ENCODE results near the gene PPIL6.

PPIL6 gene

DNA sequence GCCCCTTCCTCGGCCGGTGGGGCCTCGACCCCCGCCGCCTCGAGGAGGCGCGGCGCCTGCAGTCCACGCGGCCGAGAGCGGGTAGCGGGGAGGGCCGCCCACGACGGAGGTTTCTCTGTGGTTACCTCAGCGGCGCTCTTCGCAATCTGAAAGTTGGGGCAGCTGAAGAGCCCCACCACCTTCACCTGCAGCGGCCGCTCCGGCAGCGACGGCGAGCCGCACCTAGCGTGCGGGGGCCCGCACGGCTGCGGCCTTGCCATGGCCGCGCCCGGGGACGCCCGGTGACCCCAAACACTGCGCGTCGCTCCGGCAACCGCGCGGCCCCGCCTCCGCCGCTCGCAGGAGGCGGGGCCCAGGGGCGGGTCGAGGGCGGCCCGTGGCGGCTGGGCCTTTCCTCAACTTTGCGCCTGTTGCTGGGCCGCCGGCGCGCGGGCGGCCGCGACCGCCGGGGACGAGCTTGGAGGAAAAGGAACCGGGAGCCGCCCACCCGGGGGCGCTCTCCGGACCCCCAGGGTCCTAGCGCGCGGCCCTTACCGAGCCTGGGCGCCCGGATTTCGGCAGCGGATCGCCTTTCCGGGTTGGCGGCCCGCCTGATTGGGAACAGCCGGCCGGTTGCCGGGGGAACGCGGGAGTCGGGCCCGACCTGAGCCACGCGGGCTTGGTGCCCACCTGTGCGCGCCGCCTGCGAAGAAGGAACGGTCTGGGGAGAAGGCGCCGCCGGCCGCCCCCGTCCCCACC is at the start of gene PPIL6, which contains the start of gene SMPD2:
Gene PPIL6, minus strand, starts transcription at position 298 of the 738 bp plus-strand sequence. Its CDS starts 38 bp downstream, at position 260.
Gene SMPD2, plus strand, starts transcription at position 394 of the 738 bp plus-strand sequence. CDS start 398 bp downstream, outside the sequence.
- peak; percentile 79 for DNase-seq

DNA sequence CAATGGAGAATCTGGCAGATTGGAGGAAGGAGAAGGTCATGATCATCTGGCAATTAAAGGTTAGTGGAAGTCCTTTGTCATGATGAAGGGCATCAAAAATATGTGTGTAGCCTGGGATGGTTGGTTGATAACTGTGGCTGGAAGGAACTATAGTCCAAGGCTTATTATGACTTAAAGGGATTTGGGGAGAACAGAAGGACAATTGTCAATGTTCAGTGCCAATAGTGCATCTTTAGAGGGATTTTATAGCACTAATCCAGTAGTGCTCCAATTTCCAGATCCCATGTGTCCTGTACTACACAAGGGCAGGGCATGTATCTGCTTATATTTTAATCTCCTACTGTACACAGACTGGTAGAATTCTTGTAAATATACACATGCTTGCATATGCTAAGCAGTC is 47.6 kb upstream of the PPIL6 start:
- DNase-seq: no peak

DNA sequence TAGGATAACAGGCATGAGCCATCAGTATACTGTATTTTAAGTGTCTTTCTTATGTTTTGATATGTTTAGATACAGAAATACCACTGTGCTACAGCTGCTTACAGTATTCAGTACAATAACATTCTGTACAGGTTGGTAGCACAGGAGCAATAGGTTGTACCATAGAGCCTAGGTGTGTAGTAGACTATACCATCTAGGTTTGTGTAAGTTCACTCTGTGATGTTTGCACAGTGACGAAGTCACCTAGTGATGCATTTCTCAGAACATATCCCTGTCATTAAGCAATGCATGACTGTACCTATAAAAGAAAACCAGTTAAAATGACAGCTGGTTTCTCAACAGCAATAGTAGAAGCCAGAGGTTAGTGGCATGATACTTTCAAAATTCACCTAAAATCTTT is 45.6 kb upstream of the PPIL6 start:
- DNase-seq: no peak

DNA sequence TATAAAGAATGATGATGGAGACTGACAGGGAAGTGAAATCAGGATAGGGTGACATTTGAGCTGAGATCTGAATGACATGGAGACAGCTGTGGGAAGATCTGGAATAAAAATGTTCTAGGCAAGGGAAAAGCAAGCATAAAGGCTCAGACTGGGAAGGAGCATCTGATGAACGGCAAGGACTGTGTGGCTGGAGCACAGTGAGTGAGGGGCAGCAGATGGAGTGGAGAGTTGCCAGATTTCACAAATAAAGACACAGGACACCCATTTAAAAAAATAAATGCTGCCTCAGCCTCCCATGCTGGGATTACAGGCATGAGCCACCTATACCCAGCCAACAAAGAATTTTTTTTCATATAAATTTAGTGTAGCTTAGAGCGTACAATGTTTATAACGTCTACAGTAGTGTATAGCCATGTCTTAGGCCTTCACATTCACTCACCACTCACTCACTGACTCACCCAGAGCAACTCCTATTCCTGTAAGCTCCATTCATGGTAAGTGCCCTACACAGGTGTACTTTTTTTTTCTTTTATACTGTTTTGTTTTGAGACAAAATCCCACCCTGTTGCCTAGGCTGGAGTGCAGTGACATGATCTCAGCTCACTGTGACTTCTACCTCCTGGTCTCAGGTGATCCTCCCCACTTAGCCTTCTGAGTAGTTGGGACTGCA is 45.0 kb upstream of the PPIL6 start:
- DNase-seq: no peak

DNA sequence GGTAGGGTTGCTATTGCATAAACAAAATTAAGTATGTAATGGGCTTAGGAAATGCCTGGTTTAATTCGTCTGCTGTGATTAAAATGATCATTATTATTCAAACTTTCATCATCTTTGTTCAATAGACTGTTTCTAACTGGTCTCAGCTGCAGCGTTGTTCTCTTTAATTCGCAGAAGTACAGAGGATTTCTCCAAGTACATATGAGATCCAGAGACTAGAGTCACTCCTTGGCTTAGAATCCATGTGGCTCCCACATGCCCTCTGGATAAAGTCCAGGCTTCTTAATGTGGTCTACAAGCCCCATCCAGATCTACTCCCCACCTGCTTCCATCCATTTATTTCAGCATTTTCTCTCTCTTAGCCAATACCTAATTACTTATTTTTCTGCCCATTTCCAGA is 43.7 kb upstream of the PPIL6 start:
- DNase-seq: no peak

DNA sequence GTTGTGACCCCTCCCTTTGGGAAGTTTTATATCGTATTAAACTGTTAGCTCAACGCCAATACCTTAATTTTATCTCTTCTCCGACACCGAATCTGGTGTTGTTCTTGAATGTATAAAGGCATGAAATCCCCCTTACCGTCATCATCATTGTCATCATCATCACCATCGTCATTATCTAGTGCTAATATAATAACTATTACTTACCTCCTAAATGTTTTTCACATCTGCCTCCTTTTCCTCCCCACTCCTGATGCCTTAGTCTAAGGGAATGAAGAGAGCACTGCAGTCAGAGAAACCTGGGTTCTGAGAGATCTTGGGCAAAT is 43.3 kb upstream of the PPIL6 start:
- no peak for DNase-seq

DNA sequence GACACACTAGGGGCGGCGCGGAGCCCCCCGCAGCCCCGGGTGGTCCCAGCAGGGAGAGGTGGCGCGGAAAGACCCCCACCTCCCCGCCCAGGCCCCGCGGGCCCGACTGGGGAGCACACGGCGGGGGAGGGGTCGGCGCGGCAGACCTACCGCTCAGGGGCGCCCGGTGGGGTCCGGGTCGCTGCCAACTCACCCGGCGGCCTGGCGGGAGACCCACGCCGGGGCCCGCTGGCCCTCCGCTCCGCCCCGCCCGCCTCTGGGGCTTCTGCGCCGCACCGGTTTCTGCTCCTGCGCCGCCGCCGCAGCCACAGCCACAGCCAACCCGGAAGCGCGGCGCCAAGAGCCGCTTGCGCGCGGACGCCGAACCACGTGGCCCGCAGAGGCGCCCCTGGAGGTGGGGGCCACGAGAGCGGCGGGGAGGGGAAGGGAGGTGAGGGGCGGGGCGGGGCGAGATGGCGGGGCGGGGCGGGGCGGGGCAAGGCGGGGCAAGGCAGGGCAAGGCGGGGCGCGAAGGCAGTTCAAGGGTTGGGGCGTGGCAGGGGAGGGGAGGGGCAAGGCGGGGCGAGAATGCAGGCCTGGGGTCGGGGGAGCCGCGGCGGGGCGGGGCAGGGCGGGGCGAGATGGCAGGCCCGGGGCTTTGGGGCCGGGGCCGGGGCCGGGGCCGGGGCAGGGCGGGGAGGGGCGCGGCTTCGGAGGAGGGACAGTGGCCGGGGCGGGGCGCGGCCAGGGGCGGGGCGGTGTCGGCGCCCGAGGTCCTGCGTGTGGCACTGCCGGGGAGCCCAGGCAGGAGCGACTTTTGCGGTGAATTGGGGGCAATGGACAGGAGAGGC is 42.7 kb upstream of the PPIL6 start, which contains the start of gene ZBTB24:
Gene ZBTB24, minus strand, starts transcription at position 315 of the 830 bp plus-strand sequence. CDS start 1,193 bp downstream, outside the sequence.
- DNase-seq: peak; percentile 88

DNA sequence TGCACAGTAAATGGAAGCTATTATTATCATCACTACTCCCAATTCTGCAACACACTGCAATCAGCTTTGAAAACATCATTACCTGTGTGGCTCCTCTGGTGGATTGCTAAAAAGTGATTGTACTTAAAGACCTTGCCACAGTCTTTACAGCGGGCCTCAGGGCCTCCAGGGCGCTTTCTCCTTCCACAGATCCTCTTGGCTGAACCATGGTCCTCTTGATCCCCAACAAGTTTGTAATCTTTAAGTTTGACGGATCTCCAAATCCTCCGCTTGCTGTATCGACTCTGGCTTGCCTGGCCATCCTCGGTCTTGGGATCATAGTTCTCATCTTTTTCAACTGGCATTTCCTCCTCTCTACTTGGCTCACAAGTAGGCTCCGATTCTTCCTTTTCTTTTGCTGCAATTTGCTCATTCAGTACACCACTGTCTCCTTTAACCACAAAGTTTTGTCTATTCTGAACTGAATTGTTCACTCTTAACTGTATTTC is 40.6 kb upstream of the PPIL6 start:
- no peak for DNase-seq

DNA sequence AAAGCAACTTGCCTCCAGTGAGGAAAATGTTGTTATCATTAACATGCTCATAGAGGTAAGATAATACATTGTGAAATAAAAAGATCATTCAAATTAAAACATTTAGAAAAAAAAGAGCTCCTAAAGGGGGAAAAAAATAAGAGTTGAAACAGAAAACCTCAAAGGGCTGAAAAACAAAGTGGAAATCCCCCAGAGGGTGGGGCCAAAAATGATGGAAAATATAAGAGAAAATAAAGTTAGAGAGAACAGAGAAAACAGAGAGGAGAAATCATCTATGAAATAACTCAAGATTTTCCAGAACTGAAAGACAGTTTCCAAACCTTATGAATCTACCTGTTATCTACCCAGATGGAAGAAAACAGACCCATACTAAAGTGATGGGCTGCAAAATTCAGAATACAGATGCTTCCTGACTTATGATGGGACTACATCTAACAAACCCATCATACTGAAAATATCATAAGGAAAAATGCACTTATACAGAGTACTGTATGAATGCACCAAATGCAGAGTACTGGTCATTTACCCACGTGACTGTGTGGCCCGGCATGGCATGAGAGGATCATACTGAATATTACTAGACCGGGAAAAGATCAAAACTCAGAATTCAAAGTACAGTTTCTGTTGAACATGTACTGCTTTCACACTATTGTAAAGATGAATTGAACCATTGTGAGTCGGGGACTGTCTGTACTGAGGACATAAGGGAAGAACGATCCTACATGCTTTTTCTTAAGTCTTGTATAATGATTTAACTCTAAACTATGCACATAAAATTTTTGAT is 38.6 kb upstream of the PPIL6 start:
- no peak for DNase-seq

DNA sequence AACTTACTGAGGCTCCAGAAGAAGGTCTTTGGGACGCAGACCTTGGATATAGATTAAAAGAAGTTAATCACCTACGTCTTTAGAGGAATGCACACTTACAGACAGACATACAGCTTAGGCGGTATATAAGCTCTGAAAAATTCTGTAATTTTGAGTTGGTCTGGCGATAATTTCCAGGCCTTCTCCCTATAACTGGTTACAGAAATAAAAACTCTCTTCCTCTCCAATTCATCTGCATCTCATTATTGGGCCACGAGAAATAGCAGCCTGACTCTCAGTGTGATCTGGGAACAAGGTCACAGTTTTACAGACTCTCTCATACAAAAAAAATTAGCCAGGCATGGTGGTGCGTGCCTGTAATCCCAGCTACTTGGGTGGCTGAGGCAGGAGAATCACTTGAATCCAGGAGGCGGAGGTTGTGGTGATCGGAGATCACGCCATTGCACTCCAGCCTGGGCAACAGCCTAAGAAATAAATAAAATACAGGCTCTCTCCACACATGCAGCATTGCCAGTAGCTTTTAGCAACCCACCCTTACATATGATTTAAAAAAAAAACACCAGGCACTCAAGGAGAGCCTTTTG is 37.9 kb upstream of the PPIL6 start:
- no peak for DNase-seq

DNA sequence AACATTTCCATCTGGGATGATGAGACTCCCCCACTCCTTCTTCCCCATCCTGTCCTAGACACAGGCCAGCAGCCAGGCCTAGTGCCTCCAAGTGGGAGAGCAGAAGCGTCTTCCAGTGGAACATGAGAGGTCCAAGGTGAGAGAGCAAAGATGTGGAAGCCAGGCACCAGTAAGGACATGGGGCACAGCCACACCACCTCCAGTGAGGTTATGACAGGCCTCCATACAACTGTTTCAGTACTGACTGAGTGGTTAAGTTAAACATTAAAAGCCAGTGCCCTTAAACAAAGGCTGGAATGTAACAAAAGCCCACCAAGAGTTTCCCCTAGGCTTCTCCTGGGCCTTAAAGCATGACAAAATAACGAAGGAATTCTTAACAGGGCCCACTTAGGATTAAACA is 37.3 kb upstream of the PPIL6 start:
- no peak for DNase-seq

DNA sequence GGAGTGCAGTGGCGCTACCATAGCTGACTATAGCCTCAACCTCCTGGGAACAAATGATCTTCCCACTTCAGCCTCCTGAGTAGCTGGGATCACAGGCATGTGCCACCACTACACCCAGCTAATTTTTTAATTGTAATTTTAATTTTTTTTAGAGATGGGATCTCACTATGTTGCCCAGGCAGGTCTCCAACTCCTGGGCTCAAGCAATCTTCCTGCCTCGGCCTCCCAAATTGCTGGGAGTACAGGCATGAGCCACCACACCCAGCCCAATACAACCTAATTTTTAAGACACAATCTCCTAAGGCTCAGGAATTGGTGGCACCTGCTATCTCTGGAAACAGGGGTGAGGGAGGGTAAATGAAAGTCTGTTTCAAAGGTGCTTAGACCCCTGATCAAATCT is 36.8 kb upstream of the PPIL6 start:
- DNase-seq: no peak

DNA sequence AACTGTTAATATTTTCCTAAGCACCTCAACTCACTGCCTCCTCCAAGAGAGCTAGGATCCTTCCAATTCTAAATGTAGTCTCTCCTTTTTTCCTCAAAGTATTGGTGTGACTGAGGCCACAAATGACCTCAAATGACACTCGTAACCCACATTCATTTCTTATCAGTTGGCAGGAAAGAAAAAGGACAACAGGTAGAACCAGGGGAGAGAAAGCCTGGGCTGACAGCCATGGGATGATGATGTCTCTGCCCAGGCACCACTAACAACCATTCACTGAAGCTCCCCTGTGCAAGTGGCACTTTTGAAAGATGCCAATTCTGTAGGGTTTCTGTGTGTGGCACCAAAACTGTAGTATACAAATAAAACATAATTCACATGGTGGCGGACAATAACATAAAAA is 35.2 kb upstream of the PPIL6 start:
- no peak for DNase-seq

DNA sequence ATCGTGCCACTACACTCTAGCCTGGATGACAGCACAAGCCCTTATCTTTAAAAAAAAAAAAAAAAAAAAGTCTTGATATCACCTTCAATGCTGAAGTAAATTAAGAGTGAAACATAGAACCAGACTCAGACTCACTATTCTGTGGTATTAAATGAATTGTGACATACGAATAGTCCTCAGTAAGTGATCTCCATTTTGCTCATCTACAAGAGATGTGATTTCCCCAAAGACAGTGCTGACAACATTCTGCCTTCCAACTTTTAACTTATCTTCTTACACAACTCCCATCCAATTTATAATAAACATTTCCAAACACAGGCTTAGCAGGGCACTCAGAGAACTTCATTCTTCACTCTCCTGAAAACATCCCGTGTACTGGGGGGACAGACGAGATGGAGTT is 34.6 kb upstream of the PPIL6 start:
- DNase-seq: no peak

DNA sequence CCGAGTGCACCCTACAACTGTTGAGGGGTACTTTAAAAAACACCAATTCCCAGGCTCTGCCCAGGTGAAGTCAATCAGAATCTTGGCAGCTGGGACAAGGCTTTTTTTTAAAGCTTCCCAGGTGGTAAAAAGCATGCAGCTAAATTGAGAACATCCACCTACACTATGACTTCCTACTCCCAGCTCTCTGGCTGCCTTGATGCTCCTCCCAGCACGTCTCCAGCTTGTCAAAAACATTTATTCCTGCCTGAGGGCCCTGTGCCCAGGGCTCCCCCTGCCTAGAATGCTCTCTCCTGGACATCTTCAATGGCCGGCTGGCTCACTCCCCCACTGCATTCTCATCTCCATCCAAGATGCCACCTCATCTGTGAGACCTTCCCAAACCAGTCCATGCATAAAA is 32.7 kb upstream of the PPIL6 start:
- DNase-seq: no peak

DNA sequence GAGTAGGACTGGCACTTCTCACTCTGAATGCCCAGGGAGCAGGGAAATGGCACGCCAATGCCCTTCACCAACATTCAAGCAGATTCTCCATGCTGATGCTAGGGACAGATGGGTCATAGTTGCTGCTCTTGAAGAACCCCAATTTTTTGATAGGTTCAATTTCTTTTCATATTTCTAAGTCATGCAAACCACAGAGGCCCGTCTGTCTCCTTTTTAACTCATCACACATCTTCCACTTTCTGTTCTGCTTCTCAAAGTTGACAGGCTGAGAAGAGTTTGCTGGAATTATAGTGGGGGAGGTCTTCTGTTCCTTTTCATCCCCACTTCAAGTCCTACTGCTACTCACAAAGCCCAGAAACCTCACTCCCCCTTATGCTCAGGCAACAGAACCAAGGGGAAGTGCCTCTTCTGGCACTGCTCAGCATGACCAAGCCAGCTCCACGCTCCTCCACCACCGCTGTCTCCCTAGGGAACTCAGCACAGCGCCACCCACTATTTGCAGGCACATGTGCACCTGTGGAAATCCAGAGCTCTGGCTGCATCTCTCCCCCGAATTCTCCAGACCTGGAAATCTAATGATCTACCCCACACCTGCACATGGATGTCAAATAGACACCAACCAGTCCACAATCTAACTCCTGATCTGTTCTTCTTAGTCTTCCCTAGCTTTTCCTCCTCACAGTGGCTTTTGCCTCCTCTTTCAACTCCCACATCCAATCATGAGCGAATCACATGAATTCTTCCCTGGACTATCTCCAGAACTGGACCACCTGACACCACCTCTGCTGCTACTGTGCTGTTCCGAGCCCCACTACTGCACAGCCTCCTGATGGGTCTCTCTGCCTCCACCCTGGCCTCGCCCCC is 31.9 kb upstream of the PPIL6 start:
- DNase-seq: no peak

DNA sequence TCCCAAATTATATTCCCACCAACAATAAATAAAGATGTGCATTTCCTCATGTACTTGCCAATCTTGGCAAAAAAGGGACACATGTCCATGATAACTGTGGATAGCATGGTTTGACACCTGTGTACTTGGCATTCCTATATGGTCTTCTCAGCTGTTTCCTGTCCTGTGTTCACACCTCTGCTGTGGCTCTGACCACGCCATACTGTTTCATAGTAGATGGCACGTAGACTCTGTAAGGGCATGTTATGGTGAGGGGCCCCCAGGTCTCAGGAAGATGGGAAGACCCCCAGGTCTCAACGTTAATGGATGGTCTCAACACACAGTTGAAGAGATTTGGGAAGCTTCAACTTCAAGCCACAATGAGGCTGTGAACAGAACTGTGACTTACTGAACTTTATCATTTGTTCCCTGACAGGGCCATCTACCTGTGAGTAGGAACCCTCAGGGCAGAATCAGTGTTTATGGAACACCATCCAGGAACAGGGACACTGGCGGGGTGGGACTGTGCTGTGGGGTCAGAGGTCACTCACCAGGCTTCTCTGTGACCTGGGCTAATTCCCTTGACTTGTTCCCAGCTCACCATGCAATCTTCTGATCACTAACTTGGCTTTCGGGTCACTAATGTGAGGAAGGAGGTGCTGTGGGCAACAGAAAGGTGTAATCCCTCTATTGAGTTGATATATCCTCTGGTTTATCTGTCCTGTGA is 30.8 kb upstream of the PPIL6 start:
- DNase-seq: no peak

DNA sequence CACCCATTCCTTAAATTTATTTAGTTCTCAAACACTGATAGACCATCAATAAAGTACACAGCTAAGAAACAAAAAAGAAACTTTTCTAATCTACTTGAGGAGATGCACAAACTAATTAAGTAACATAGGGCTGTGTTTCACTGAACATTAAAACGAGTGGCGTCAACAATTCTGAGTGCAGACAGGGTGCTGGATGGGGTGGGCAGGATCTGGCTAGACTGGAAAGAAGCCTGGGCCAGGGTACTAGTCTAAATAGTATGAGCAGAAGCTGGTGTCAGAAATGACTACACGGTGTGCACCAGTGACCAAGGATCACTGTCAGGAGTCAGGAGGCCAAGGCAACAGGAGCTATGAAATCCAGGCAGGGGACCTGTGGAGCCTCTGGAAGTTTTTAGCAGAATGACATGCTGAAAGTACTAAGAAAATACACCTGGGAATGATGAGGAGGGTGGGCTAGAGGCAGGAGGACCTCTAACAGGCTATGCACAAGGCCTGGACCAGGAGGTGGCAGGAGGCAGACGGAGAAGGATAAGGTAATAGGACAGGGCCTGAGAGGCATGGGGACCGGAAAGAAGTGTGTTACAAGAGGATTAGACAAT is 29.3 kb upstream of the PPIL6 start:
- DNase-seq: no peak

DNA sequence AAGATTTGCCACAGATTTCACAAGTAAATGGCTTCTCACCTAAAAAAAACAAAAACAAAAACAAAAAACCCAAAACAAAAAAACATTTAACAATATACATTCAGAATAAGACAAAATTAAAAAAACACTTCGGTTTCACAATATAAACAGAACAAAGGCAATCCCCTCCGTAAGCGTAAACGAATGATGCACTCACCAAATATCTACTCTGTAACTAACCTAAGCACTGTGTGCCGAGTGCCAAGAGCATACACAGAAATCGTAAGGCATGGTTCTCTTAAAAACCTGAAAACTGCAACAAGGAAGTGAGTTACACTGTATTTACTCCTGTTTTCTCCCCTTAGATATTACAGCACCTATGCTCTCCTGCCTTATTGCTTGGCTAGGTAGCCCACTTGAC is 27.3 kb upstream of the PPIL6 start:
- no peak for DNase-seq
